Measurements from ENCODE around the gene MDP1. TPM values are rescaled to one million over a fixed set of nuclear protein-coding genes. Genes with fewer than 3 reads are reported as not detected.

The MDP1 gene
- total and polyA plus RNA-seq, 10 of the 15 experiments (the other 5 are each of a cell fraction or from before 2014, with no cell fraction given), result 10.4 to 45.8 (median 23.5) TPM

GRCh38 chr14:24261969-24262327 lies 46.1 kb upstream of the MDP1 start:
- ATAC-seq, result no peak
- TF ChIP-seq CUX1 (IDR thresholded peaks at IDR 0.05; ENCODE audit: insufficient replicate concordance, low read depth, low read length) (no peak), SREBF2 (IDR thresholded peaks at IDR 0.05; ENCODE audit: low read length) (no peak), SIN3A (IDR thresholded peaks at IDR 0.05; ENCODE audit: low read depth, low read length) (no peak), RBBP5 (conservative IDR thresholded peaks at IDR 0.05) (no peak), PKNOX1 (IDR thresholded peaks at IDR 0.05) (no peak), PAX5 (IDR thresholded peaks at IDR 0.05; ENCODE audit: borderline replicate concordance, low read depth, low read length) (no peak), RAD21 (IDR thresholded peaks at IDR 0.05; ENCODE audit: insufficient read depth, low read depth, low read length) (no peak), IKZF2 (IDR thresholded peaks at IDR 0.05) (no peak), NFYA (IDR thresholded peaks at IDR 0.05; ENCODE audit: borderline replicate concordance, low read depth, low read length) (no peak), LARP7 (IDR thresholded peaks at IDR 0.05) (no peak)

More at GRCh38 chr14:24261969-24262327, 46.1 kb upstream of the MDP1 start:
- FAIRE-seq, result no peak
- ChIA-PET CTCF (interaction anchor here (0.8 to 2.1 kb wide), 4 partner anchors 9 to 46 kb away, joined by 4 to 10 read pairs (median 4); partner anchors contain the start of genes CIDEB, RABGGTA and TINF2), SMC1A (ENCODE audit: uncharacterized antibody, unreplicated experiment) (no interaction called here), POLR2A (interaction anchor here (0.7 kb wide), 1 partner anchor 18 kb away, joined by 3 read pairs; no protein-coding TSS in a partner anchor), RAD21 (ENCODE audit: unreplicated experiment) (interaction anchor here (1.0 kb wide), 1 partner anchor 19 kb away, joined by 6 read pairs; no protein-coding TSS in a partner anchor)
- Histone ChIP-seq H3K36me3 (ENCODE audit: control insufficient read depth in 2 of 2, insufficient read depth in 2 of 2, low read length in 1 of 2) (peaks cover 0 to 3% of the 10 kb centered on the region in 2 experiments; a peak in 2 of 4 replicates), H3K79me2 (ENCODE audit: control insufficient read depth, insufficient read depth, low read length) (no peaks in the 10 kb centered on the region), H3K4me1 (ENCODE audit: control insufficient read depth, insufficient read depth, low read length) (no peaks in the 10 kb centered on the region), H4K20me1 (ENCODE audit: control insufficient read depth, insufficient read depth) (no peaks in the 10 kb centered on the region), H3K4me2 (ENCODE audit: control insufficient read depth, insufficient read depth) (no peak overlapping the region), H3K9me3 (replicated peaks; ENCODE audit: control insufficient read depth, insufficient read depth, low read length) (no peaks in the 10 kb centered on the region), H3K27ac (ENCODE audit: control insufficient read depth, insufficient read depth) (no peak overlapping the region), H3K4me3 (no peak overlapping the region), H3K27me3 (replicated peaks in 1 of 2; ENCODE audit: control insufficient read depth in 2 of 2, insufficient read depth in 2 of 2, low read length in 1 of 2) (no peaks in the 10 kb centered on the region), H2AFZ (ENCODE audit: control insufficient read depth, low read depth, low read length) (no peak overlapping the region), H3K9ac (ENCODE audit: control insufficient read depth, insufficient read depth, low read length) (no peak overlapping the region)
- DNase-seq (ENCODE audit: low read depth, low spot score), result no peak
- intact Hi-C loops (cut with micrococcal nuclease; ENCODE audit: unreplicated experiment) (no loop called here), in situ Hi-C loops (cut with MboI) (no loop called here)
- 91% methylated on average over 18 of the region's 19 CpGs for WGBS (ENCODE audit: insufficient coverage, insufficient replicate concordance, low lambda C conversion rate, missing lambda C conversion rate)
- BruUV-seq (replicated peaks), result no TSS peak

All from GM12878 (cell line).